C4-2B (cell line): Measurements from ENCODE around the gene ZNF222.

Experiments
- CTCF ChIP-seq: fragments of 450-650 bp; conservative IDR thresholded peaks from 2 replicates; pipeline ENCODE4 v1.5.1; 2017; ENCODE audit warnings: mild to moderate bottlenecking
- ZFX ChIP-seq: fragments of 450-650 bp; IDR thresholded peaks from 2 replicates; pipeline ENCODE4 v1.6.1; 2017

GRCh38 chr19:44059229-44059628 is 34.0 kb downstream of the ZNF222 start:
- no peak for TF ChIP-seq CTCF
- TF ChIP-seq ZFX, result no peak
